IMR-90 (cell line): Measurements from ENCODE around the gene PRR22. TPM values are rescaled to one million over a fixed set of nuclear protein-coding genes. Genes with fewer than 3 reads are reported as not detected.

Experiments
- ATAC-seq: fragments of 200-7000 bp; cut with Tn5 transposase; 2 replicates; pipeline ENCODE4 v1.9.1; 2020; ENCODE audit warnings: low read depth, mild to moderate bottlenecking, moderate library complexity
- BruUV-seq: library from RNA; stranded (reverse); fragments of 400-500 nt; replicated peaks from 2 replicates; lab custom pipeline; 2021; lab: Mats Ljungman, UMichigan
- CTCF ChIA-PET: fragments of 300-600 bp; formaldehyde crosslinking; extraction: SDS; loops from one replicate; lab custom pipeline; 2021; ENCODE audit warnings: antibody characterized with exemption; lab: Yijun Ruan, JAX
- POLR2A ChIA-PET: fragments of 300-600 bp; sonication (Branson Sonifier 250); formaldehyde crosslinking; loops from one replicate; lab custom pipeline; 2022; ENCODE audit warnings: antibody characterized with exemption; ENCODE audit not compliant: unreplicated experiment; lab: Charles Lee
- DNase-seq: peaks from one replicate; pipeline ENCODE4 v3.0.0; 2013
- H2AFZ ChIP-seq: replicated peaks from 2 replicates; pipeline ENCODE3; 2013; ENCODE audit warnings: low read length, mild to moderate bottlenecking; ENCODE audit not compliant: poor library complexity
- H2AK5ac ChIP-seq: 2 replicates; pipeline ENCODE4 v1.6.1; 2013; ENCODE audit warnings: low read depth, low read length, inconsistent platforms
- H2AK9ac ChIP-seq: replicated peaks from 2 replicates; pipeline ENCODE3; 2013; ENCODE audit warnings: mild to moderate bottlenecking, low read depth, low read length, moderate library complexity; ENCODE audit not compliant: poor library complexity
- H2BK120ac ChIP-seq: 2 replicates; pipeline ENCODE4 v1.6.1; 2013; ENCODE audit warnings: low read depth, low read length, inconsistent platforms
- H2BK15ac ChIP-seq: 3 replicates; pipeline ENCODE4 v1.6.1; 2013; ENCODE audit warnings: low read depth, low read length, inconsistent platforms
- H2BK20ac ChIP-seq: 2 replicates; pipeline ENCODE4 v1.6.1; 2013; ENCODE audit warnings: low read depth, mild to moderate bottlenecking, inconsistent platforms, low read length, moderate library complexity
- H2BK5ac ChIP-seq: 2 replicates; pipeline ENCODE4 v1.6.1; 2013; ENCODE audit warnings: mild to moderate bottlenecking, low read depth, low read length, inconsistent platforms; ENCODE audit not compliant: poor library complexity, severe bottlenecking
- H3K14ac ChIP-seq: replicated peaks from 2 replicates; pipeline ENCODE4 v1.6.1; 2013; ENCODE audit warnings: low read depth, low read length, inconsistent platforms
- H3K18ac ChIP-seq: 2 replicates; pipeline ENCODE4 v1.6.1; 2013; ENCODE audit warnings: low read depth, low read length, control low read depth
- H3K23ac ChIP-seq: 2 replicates; pipeline ENCODE4 v1.6.1; 2013; ENCODE audit warnings: low read depth, low read length, inconsistent platforms
- H3K27ac ChIP-seq: 2 replicates; pipeline ENCODE4 v1.5.1; 2013; ENCODE audit warnings: mild to moderate bottlenecking, control low read depth, low read length; ENCODE audit not compliant: insufficient read depth
- H3K27me3 ChIP-seq: 2 replicates; pipeline ENCODE4 v1.6.1; 2013; ENCODE audit warnings: low read length; ENCODE audit not compliant: control insufficient read depth, insufficient read depth
- H3K36me3 ChIP-seq: 2 replicates; pipeline ENCODE4 v1.6.1; 2013; ENCODE audit warnings: low read length, mixed read lengths; ENCODE audit not compliant: control insufficient read depth, insufficient read depth
- H3K4ac ChIP-seq: 2 replicates; pipeline ENCODE4 v1.6.1; 2013; ENCODE audit warnings: low read depth, low read length, inconsistent platforms
- H3K4me1 ChIP-seq: 2 replicates; pipeline ENCODE4 v1.6.1; 2013; ENCODE audit warnings: low read length, mixed read lengths; ENCODE audit not compliant: control insufficient read depth, insufficient read depth
- H3K4me2 ChIP-seq: 2 replicates; pipeline ENCODE4 v1.6.1; 2013; ENCODE audit warnings: low read depth, mild to moderate bottlenecking, control low read depth, low read length, moderate library complexity
- H3K4me3 ChIP-seq: 2 replicates; pipeline ENCODE4 v1.5.1; 2013; ENCODE audit warnings: low read depth, mild to moderate bottlenecking, control low read depth, low read length, moderate library complexity; ENCODE audit not compliant: insufficient read depth
- H3K56ac ChIP-seq: 2 replicates; pipeline ENCODE4 v1.6.1; 2013; ENCODE audit warnings: low read length, inconsistent platforms; ENCODE audit not compliant: insufficient read depth; ENCODE audit errors: extremely low read depth
- H3K79me1 ChIP-seq, 2 experiments: 2 replicates each; pipeline ENCODE4 v1.6.1; 2013; ENCODE audit warnings: low read length in 2 of 2, inconsistent platforms in 1 of 2, low read depth in 1 of 2
- H3K9ac ChIP-seq: 2 replicates; pipeline ENCODE4 v1.6.1; 2013; ENCODE audit warnings: low read depth, low read length, control low read depth
- H3K9me1 ChIP-seq: 2 replicates; pipeline ENCODE4 v1.6.1; 2013; ENCODE audit warnings: low read length, inconsistent platforms; ENCODE audit not compliant: insufficient read depth
- H3K9me3 ChIP-seq: 2 replicates; pipeline ENCODE4 v1.6.1; 2013; ENCODE audit warnings: low read length; ENCODE audit not compliant: control insufficient read depth, insufficient read depth
- H4K20me1 ChIP-seq: 2 replicates; pipeline ENCODE4 v1.6.1; 2013; ENCODE audit warnings: low read length, inconsistent platforms; ENCODE audit not compliant: insufficient read depth
- H4K5ac ChIP-seq: 2 replicates; pipeline ENCODE4 v1.6.1; 2013; ENCODE audit warnings: mild to moderate bottlenecking, low read depth, low read length, control low read depth
- H4K8ac ChIP-seq, 2 experiments: 2 replicates each; pipeline ENCODE4 v1.6.1; 2013; ENCODE audit warnings: low read depth in 2 of 2, low read length in 2 of 2, control low read depth in 1 of 2, inconsistent platforms in 1 of 2
- H4K91ac ChIP-seq: 2 replicates; pipeline ENCODE4 v1.6.1; 2013; ENCODE audit warnings: low read depth, low read length, inconsistent platforms; ENCODE audit not compliant: insufficient read depth
- CHD1 ChIP-seq: IDR thresholded peaks from 2 replicates; pipeline ENCODE4 v1.6.1; 2012; ENCODE audit warnings: low read depth, low read length, improper control_type of control experiment
- CTCF ChIP-seq: conservative IDR thresholded peaks from 2 replicates; pipeline ENCODE4 v1.5.1; 2012; ENCODE audit warnings: mild to moderate bottlenecking, low read depth, low read length, improper control_type of control experiment
- FOS ChIP-seq: fragments of 150-350 bp; IDR thresholded peaks from 2 replicates; pipeline ENCODE4 v1.6.1; 2016; ENCODE audit warnings: low read depth, low read length
- MAZ ChIP-seq: IDR thresholded peaks from 2 replicates; pipeline ENCODE4 v1.6.1; 2012; ENCODE audit warnings: low read depth, mild to moderate bottlenecking, low read length, improper control_type of control experiment, moderate library complexity, borderline replicate concordance
- MXI1 ChIP-seq: IDR thresholded peaks from 2 replicates; pipeline ENCODE4 v1.6.1; 2012; ENCODE audit warnings: low read depth, mild to moderate bottlenecking, low read length, moderate library complexity, borderline replicate concordance
- NFE2L2 ChIP-seq: fragments of 150-350 bp; IDR thresholded peaks from 2 replicates; pipeline ENCODE4 v1.6.1; 2016; ENCODE audit warnings: low read depth, mild to moderate bottlenecking, low read length
- RCOR1 ChIP-seq: IDR thresholded peaks from 2 replicates; pipeline ENCODE4 v1.6.1; 2012; ENCODE audit warnings: mild to moderate bottlenecking, low read length, improper control_type of control experiment; ENCODE audit not compliant: insufficient replicate concordance
- RFX5 ChIP-seq: IDR thresholded peaks from 2 replicates; pipeline ENCODE4 v1.8.0; 2012; ENCODE audit warnings: low read depth, mild to moderate bottlenecking, low read length, moderate library complexity
- SMC3 ChIP-seq: fragments of 150-350 bp; IDR thresholded peaks from 2 replicates; pipeline ENCODE4 v1.6.1; 2016; ENCODE audit warnings: low read depth, mild to moderate bottlenecking, antibody characterized with exemption, low read length, moderate library complexity
- WGBS, 2 experiments: methylation state at CpG; one replicate each; pipeline versions ENCODE4 v1.1.5 to v1.1.7; 2013; ENCODE audit warnings: missing lambda C conversion rate in 2 of 2; ENCODE audit not compliant: insufficient read length in 1 of 2; ENCODE audit errors: extremely low coverage in 2 of 2; 5-methylcytosine and 5-hydroxymethylcytosine counted together
- dilution Hi-C: fragments of 300-500 bp; cut with HindIII; formaldehyde crosslinking; loops from one replicate; pipeline ENCODE4 v1.14.3; 2018; ENCODE audit warnings: low sequenced_read_pairs; ENCODE audit not compliant: unreplicated experiment
- in situ Hi-C: fragments of 300-500 bp; cut with MboI; formaldehyde crosslinking; loops from 3 replicates; pipeline ENCODE4 v1.14.3; 2019; ENCODE audit warnings: low sequenced_read_pairs, inconsistent platforms, mixed read lengths
- intact Hi-C: fragments of 100-400 bp; cut with micrococcal nuclease; formaldehyde crosslinking; loops from 2 replicates; pipeline ENCODE4 v1.10.0; 2022
- polyA plus RNA-seq, 3 experiments: library from polyadenylated mRNA; depleted of rRNA; stranded (reverse); fragments of >200 nt; gene quantifications; 2 replicates each; pipeline ENCODE4 v1.2.3, GENCODE V29; 2012; ENCODE audit warnings: low replicate concordance in 1 of 3
- total RNA-seq: library from RNA; depleted of rRNA; stranded (reverse); fragments of >200 nt; gene quantifications from 2 replicates; pipeline ENCODE4 v1.2.3, GENCODE V29; 2012
- TF ChIP-seq, protein P1 (sequence below): fragments of 150-350 bp; IDR thresholded peaks from 2 replicates; pipeline ENCODE4 v1.6.1; 2016; ENCODE audit warnings: low read depth, mild to moderate bottlenecking, low read length, moderate library complexity, borderline replicate concordance

PRR22 gene
- total and polyA plus RNA-seq, 2 of the 4 experiments (the other 2 are of a cell fraction) = 0.92 TPM; not detected in 1

DNA sequence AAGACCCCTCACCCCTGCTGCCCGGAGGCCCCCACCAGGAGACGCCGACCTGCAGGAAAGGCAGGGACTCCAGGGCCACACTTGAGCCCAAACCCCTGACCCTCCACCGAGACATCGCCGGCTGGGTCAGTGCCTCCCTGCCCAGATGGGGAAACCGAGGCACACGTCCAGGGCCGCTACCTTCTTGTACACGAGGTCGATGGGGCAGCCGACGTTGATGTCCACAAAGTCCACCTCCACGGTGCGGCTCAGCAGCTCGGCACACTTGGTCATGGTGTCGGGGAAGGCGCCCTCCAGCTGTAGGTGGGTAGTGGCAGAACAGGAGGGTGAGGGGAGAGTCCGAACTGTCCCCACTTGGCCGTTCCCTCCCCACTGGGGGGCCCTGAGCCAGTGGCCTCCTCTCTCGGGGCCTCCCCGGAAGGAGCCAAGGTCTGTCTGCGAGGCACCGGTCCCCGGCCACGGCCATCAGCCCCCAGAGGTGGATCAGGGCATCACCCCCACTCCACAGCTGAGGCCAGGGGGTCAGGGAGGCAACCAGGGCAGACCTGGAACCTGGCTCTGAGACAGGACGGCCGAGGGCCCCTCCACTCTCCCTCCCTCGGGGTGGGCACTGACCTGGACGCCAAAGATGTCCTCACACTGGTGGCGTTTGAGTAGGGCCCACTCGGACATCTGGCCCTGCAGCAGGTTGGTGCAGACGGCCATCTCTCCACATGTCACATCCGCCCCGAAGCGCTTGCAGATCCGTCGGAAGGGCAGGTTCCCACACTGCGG is 3.0 kb upstream of the PRR22 start:
- Histone ChIP-seq H3K4me1 (0 out of 2 replicates have a peak, but pooled peaks cover 2% of the 10 kb centered on the region), H4K5ac (no peak overlapping the region), H3K9ac (no peak overlapping the region), H4K8ac (no peak overlapping the region), H3K18ac (no peak overlapping the region), H3K9me3 (no peaks in the 10 kb centered on the region), H3K4me3 (no peak overlapping the region), H2AFZ (no peak overlapping the region), H3K9me1 (0 out of 2 replicates have a peak, but pooled peaks cover 3% of the 10 kb centered on the region), H3K36me3 (peaks cover 47% of the 10 kb centered on the region), H4K20me1 (peaks cover 7% of the 10 kb centered on the region), H2AK9ac (no peak overlapping the region), H2BK5ac (no peak overlapping the region), H3K23ac (no peak overlapping the region), H2BK20ac (no peak overlapping the region), H2AK5ac (no peak overlapping the region), H3K14ac (no peak overlapping the region), H3K56ac (no peak overlapping the region), H2BK15ac (no peak overlapping the region), H3K27me3 (no peaks in the 10 kb centered on the region), H3K27ac (no peak overlapping the region), H2BK120ac (no peak overlapping the region), H3K79me1 (peaks cover 0 to 11% of the 10 kb centered on the region in 2 experiments; a peak in 2 of 4 replicates), H4K91ac (no peak overlapping the region), H3K4me2 (no peak overlapping the region), H3K4ac (no peak overlapping the region)
- TF ChIP-seq MXI1 (no peak), RCOR1 (no peak), NFE2L2 (no peak), FOS (no peak), MAZ (no peak), CTCF (no peak), RFX5 (no peak), CHD1 (no peak), SMC3 (no peak)
- TF ChIP-seq, protein P1, sequence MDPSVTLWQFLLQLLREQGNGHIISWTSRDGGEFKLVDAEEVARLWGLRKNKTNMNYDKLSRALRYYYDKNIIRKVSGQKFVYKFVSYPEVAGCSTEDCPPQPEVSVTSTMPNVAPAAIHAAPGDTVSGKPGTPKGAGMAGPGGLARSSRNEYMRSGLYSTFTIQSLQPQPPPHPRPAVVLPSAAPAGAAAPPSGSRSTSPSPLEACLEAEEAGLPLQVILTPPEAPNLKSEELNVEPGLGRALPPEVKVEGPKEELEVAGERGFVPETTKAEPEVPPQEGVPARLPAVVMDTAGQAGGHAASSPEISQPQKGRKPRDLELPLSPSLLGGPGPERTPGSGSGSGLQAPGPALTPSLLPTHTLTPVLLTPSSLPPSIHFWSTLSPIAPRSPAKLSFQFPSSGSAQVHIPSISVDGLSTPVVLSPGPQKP = no peak
- DNase-seq = no peak
- POLR2A ChIA-PET = no interaction called here
- in situ Hi-C loops (no loop called here), dilution Hi-C loops (no loop called here), intact Hi-C loops (no loop called here)
- no peak for ATAC-seq
- 91% methylated on average over 19 of the region's 39 CpGs; no CpG with 5 or more reads in 1 of the 2 experiments for WGBS, 2 experiments
- BruUV-seq = no TSS peak
- CTCF ChIA-PET = no interaction called here
